Measurements from ENCODE around the gene ADAD2.

Gene ADAD2

DNA sequence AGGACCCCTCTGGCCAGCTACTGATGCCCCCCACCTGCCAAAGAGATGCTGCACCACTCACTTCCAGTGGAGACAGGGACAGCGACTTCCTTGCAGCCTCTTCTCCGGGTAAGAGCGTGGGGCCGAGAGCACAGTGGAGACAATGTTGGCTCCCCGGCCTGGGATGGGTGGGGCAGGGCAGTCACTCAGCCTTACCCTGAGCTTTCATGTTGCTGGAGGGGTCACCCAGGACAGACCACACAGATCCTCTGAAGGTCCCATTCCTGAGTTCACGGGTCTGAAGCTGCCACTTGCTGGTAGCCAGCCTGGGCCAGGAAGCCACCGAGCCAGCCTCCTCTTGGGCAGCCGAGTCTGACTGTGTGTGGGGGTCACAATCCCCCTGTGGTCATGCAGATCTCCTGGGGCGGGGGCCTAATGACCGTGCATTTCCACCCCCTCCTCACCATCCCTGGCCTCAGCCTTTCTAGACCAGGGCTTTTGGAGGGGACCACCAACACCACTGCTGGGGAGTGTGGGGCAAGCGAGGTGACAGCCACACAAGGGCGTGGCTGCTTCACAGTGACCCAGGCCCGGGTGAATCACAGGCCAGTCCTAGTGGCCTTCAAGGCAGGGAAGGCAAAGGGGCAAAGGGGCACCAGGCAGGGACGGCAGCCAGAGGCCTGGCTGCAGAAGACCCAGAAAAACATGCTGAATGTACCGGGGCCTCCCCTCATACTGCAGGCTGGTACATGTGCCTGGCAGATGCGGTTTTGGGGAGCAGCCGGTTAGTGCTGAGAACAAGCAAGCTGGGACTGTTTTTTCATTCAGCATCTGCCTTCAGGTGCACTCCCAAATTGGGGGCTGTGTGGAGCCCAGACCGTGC, 14.5 kb upstream of the ADAD2 start:
- no peak for DNase-seq (ENCODE audit: low read depth in 2 of 2)

DNA sequence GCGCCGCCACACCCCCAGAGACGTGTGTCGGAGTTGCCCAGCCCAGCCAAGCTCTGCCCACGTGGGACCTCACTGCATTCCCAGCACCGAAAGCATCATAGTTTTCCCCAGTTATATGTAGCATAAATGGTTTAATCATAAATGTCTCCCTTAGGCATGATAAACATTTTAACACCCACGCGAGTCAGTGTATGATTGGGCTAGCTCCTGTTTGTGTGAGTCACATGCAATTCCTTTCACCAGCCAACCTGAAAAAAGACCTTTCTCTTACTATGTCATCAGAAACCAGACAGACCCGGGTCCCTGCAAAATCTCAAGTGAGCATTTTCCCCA, 13.2 kb upstream of the ADAD2 start:
- DNase-seq (ENCODE audit: low read depth in 2 of 2), result no peak

- DNase-seq (ENCODE audit: low read depth in 2 of 2), result no peak
These were observed 12.7 kb upstream of the ADAD2 start for GRCh38 chr16:84178146-84178765.

GRCh38 chr16:84178892-84179611, 11.9 kb upstream of the ADAD2 start:
- DNase-seq (ENCODE audit: low read depth in 2 of 2), result no peak

GRCh38 chr16:84179612-84180320, 11.2 kb upstream of the ADAD2 start:
- DNase-seq (ENCODE audit: low read depth in 2 of 2), result no peak

DNA sequence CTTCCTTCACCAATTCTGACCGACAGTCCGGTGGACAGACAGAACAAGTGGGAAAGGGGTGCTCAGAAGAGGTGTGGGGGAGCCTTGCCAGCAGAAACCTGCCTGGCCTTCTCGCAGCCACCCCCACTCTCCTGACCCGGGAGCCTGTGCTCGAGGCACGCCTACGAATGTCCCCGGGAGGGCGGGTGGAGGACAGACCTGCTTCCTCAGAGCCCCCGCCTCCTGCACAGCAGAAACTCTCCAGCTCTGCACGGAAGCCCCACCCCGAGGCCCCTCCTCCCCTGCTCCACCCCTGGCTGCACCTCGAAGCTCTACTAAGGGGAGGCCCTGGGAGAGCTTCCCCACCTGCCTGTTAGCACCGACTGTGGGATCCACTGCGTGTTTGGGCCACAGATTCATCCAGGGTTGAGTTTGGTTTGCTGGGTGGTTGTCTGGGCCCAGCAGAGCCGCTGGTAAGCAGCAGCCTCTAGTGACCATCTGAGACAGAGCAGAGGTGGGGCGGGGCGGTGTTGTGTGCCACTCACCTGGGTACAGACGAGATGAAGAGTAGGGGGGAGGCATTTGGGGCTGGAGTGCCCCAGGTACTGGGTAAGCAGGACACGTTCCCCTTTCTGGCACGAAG, 10.3 kb upstream of the ADAD2 start:
- no peak for DNase-seq (ENCODE audit: low read depth in 2 of 2)

DNA sequence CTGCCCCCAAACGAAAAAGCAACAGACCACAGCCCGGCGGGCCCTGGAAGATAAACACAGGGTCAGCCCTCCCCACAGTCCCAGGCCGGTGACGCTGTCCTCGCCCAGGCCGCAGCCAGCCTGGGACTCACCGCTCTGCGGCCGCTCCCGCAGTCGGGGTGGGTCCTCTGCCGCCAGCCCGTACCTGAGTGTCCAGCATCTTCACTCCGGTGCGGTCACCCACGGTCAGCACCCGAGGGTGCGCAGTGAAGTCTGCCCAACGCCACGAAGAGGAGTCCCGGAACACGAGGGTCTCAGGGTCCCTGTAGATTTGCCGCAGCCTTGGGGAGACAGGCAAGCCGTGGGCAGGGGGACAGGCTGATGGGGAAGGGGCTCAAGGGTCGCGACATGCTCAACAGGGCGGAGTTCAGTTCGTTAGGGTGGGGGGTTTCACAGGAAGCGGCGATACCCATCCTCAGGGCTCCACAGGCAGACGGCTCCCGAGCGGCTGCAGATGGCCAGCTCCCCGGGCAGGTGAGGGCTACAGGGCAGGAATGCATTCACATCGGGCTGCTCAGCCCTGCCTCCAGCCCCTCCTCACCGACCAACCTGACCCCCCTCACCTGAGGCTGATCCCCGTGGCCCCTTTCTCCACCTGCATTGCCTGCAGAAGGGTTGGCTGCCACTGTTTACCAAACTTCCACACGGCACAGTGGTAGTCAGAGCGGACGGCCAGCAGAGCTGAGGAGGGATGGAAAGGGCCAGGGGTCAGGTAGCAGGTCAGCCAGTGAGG, 9.6 kb upstream of the ADAD2 start:
- DNase-seq (ENCODE audit: low read depth in 2 of 2), result no peak

DNA sequence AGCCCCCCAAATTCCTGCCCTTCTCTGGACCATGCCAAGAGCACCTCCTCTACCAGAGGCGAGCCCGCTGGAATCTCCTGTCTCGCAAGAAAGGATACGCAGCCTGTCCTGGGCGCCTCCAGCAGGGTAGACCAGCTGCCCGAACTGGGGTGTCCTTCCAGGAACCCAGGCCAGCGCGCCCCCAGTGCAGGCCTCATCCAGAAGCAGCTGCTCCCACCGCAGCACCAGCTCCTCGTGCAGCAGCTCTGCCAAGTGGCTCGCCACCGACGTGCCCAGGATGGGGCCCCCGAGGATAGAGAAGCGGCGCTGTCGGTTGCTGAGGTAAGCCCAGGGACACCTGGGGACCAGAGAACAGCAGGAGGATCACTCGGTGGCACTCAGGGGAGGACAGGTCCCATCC, 8.9 kb upstream of the ADAD2 start:
- DNase-seq (ENCODE audit: low read depth in 2 of 2), result no peak

GRCh38 chr16:84182680-84183571, 8.0 kb upstream of the ADAD2 start:
- no peak for DNase-seq (ENCODE audit: low read depth in 2 of 2)

- no peak for DNase-seq (ENCODE audit: low read depth in 2 of 2)
These were observed 7.4 kb upstream of the ADAD2 start for GRCh38 chr16:84183572-84183875.

DNA sequence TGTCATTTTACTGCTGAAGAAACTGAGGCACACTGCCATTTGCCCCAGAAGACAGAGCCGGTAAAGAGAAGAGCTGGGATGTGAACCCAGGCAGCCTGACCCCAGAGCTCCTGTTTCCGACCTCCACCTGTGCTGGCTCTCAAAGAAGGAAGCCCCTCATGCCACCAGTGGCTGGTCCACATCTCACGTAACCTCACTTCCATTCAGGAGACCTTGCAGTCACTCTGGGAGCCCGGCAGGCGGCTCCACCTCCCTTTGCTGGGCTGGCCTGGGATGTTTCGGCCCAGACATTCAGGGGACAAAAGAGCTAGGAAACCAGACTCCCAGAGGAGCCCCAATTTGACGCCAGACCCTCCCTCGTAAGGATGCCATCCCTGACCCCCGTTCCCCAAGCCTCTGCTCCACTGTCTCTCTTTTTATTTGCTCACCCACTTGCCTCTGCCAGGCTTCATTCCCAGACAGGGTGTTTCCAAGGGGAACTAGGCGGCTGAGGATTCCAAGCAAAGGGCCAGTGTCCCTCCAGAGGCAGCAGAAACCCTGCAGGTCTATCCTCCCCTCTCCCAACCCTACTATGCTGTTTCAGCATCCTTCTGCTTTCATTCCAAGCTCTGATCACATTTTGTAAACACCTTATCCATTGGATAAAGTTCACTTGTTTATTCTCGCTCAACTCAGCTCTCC, 6.9 kb upstream of the ADAD2 start:
- no peak for DNase-seq (ENCODE audit: low read depth in 2 of 2)

DNA sequence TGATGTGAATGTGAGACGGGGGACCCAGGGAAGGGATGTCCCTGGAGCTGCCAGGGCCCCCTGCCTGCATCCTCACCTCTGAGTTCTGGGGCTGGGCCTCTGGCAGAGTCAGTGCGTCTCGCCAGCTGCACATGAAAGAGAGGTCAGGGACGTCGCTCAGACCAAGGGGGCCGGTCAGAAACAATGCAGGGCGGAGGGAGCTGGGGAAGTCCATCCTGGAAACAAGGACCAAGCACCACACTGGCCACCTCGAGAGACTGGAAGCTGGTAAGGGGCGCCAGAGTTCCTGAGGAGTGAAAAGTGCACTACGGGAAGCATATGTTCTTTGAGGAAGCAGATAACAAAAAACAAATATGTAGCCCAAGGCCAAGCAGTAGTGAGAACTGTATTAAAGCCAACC, 6.2 kb upstream of the ADAD2 start:
- no peak for DNase-seq (ENCODE audit: low read depth in 2 of 2)

- DNase-seq (ENCODE audit: low read depth in 2 of 2), result peak; percentile 89 to 90
These were observed 4.1 kb upstream of the ADAD2 start, which contains the start of gene TAF1C for GRCh38 chr16:84186685-84187437. TAF1C (minus strand) TSS chr16:84187057; CDS start chr16:84184988, 2,069 bp downstream.

DNA sequence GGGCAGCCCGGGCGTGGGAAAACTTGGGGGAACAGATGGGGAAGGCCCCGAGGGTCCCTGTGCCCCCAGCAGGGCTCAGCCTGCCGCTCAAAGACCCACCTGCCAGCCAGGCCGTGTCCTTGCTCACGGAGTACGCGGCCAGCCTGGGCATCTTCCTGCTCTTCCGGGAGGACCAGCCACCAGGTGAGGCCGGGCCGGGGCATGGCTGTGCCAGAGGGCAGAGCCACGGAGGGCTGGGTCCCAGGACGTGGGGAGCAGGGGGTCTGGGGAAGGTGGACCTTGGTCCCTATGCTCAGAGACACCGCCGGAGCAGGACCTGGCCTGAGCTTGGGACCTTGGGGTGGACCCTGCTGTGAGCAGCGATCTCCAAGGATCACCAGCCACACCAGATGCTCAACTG, 509 bp downstream of the ADAD2 start:
- no peak for DNase-seq (ENCODE audit: low read depth in 2 of 2)

- no peak for DNase-seq (ENCODE audit: low read depth in 2 of 2)
These were observed 2.5 kb downstream of the ADAD2 start for GRCh38 chr16:84193480-84193879.

- no peak for DNase-seq (ENCODE audit: low read depth in 2 of 2)
These were observed 3.1 kb downstream of the ADAD2 start for GRCh38 chr16:84194018-84194417.

DNA sequence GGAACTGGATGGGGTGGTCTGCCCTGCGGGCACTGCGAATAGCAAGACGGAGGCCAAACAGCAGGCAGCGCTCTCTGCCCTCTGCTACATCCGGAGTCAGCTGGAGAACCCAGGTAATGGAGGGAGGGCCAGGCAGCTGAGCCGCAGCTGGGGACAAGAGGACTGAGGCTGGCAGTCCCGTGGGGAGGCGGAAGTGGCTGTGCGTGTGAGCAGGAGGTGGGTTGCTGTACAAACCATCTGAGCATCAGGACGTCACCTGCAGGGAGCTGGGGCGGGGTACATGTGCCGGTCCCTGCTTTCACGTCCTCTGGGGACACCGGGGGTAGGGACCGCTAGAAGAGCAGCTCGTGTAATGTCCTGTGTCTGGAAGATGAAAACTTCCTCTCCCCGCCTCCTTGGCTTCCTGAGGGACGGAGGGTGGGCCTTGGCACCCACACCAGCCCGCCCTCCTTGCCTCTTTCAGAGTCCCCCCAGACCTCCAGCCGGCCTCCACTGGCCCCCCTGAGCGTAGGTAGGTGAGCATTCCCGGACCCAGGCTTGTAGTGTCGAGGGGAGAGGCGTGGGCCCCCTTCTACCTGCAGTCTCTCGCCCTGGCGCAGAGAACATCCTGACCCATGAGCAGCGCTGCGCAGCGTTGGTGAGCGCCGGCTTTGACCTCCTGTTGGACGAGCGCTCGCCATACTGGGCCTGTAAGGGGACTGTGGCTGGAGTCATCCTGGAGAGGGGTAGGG, 3.7 kb downstream of the ADAD2 start:
- DNase-seq (ENCODE audit: low read depth in 2 of 2), result peak in 1 of 2 donors; percentile 25

Data from stimulated activated CD4-positive, alpha-beta T cell treated with anti-CD3 and anti-CD28 coated beads, Interleukin-4, amount 100 ng/mL, for 48 hours (primary cell).